Measurements from ENCODE around the gene MOXD1.
A peak's percentile ranks its signal among the peaks of the same experiment; 100 is the strongest.

Gene MOXD1

GRCh38 chr6:132400883-132401617, at the start of gene MOXD1:
TSS of gene MOXD1 (minus strand) at chr6:132401475. CDS start at chr6:132401426, 49 bp downstream.
- H3K27ac ChIP-seq, result no peak within 1 kb of the TSS
- TF ChIP-seq ZFX (IDR thresholded peaks at IDR 0.05; ENCODE audit: borderline replicate concordance) (no peak), CTCF (IDR thresholded peaks at IDR 0.05) (peak; percentile 33)

GRCh38 chr6:132446855-132447241, 45.6 kb upstream of the MOXD1 start:
- TF ChIP-seq CTCF (IDR thresholded peaks at IDR 0.05), result no peak
- TF ChIP-seq ZFX (IDR thresholded peaks at IDR 0.05; ENCODE audit: borderline replicate concordance), result no peak
- H3K27ac ChIP-seq, result no peak overlapping the region

- no peak overlapping the region for H3K27ac ChIP-seq
- TF ChIP-seq CTCF (IDR thresholded peaks at IDR 0.05) (no peak), ZFX (IDR thresholded peaks at IDR 0.05; ENCODE audit: borderline replicate concordance) (no peak)
Observed at GRCh38 chr6:132446141-132446854, 45.0 kb upstream of the MOXD1 start.

- TF ChIP-seq CTCF (IDR thresholded peaks at IDR 0.05) (no peak), ZFX (IDR thresholded peaks at IDR 0.05; ENCODE audit: borderline replicate concordance) (no peak)
- H3K27ac ChIP-seq, result no peak overlapping the region
Observed at GRCh38 chr6:132445201-132445951, 44.1 kb upstream of the MOXD1 start.

- TF ChIP-seq ZFX (IDR thresholded peaks at IDR 0.05; ENCODE audit: borderline replicate concordance), result no peak
- no peak for TF ChIP-seq CTCF (IDR thresholded peaks at IDR 0.05)
- H3K27ac ChIP-seq, result no peak overlapping the region
Observed at GRCh38 chr6:132443206-132443605, 41.9 kb upstream of the MOXD1 start.

- TF ChIP-seq ZFX (IDR thresholded peaks at IDR 0.05; ENCODE audit: borderline replicate concordance), result no peak
- no peak for TF ChIP-seq CTCF (IDR thresholded peaks at IDR 0.05)
Observed at GRCh38 chr6:132430110-132430509, 28.8 kb upstream of the MOXD1 start.

More at GRCh38 chr6:132430110-132430509, 28.8 kb upstream of the MOXD1 start:
- no peak overlapping the region for H3K27ac ChIP-seq
